ENCODE data around the gene PCDHB14. TPM values are rescaled to one million over a fixed set of nuclear protein-coding genes. Genes with fewer than 3 reads are reported as not detected.
"Not testable (repeated sequence)": the region's sequence is repeated elsewhere in the genome, so short reads cannot be mapped to it uniquely, and the experiment has no call there.

PCDHB14 gene
- total RNA-seq, 1 donor from 2014 or later, result 7.2 TPM

DNA sequence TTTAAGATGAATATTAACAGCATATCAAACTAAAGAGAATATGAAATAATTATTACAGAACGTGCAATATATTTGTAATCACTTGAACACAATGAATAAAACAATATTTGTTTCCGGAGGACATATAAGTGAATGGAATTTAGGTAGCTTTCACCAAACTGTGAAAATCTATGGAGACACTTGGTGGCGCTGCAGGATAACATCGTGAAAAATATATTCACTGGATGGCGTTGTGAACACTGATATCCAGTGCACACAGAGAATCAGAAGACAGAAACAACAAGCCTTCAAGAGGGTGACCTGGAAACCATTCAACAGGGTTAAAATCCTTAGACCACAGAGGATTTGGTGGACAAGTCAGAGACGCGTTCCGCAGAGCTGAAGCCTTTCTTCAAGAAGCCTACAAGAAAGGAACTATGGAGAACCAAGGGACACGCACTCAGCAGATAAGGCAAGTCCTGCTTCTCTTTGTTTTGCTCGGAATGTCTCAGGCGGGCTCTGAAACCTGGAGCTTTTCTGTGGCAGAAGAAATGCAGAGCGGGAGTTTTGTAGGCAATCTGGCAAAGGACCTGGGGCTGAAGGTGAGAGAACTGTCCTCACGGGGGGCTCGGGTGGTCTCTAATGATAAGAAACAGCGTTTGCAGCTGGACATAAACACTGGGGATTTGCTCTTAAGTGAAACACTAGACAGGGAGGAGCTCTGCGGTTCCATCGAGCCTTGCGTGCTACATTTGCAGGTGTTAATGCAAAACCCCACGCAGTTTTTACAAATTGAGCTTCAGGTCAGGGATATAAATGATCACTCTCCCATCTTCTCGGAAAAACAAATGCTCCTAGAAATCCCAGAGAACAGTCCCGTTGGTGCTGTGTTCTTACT is 23.5 kb upstream of the PCDHB14 start, which contains the start of gene PCDHB11:
TSS of gene PCDHB11 (plus strand) at position 269 of the 877 bp plus-strand sequence. CDS start at position 417, 148 bp downstream.
- H3K4me2 ChIP-seq, result no peak within 1 kb of the TSS
- H3K4me3 ChIP-seq, result no peak within 1 kb of the TSS
- H3K27ac Mint-ChIP-seq, result peak within 1 kb of the TSS; percentile 83

GRCh38 chr5:141201126-141201525 is 22.0 kb upstream of the PCDHB14 start:
- H3K36me3 ChIP-seq; H3K79me2 ChIP-seq (ENCODE audit: low read depth); H3K4me3 ChIP-seq; H3K27me3 Mint-ChIP-seq (ENCODE audit: insufficient read depth, low read depth); H2AFZ ChIP-seq (replicated peaks); H3K4me1 Mint-ChIP-seq; H3K27ac ChIP-seq; H3K27ac Mint-ChIP-seq; H3K4me2 ChIP-seq; H3K4me1 ChIP-seq; H3K4me3 Mint-ChIP-seq; H4K20me1 ChIP-seq (ENCODE audit: low read depth); H3K9me3 ChIP-seq (ENCODE audit: low read depth); H3K9ac ChIP-seq; H3F3A ChIP-seq (ENCODE audit: low read depth); DNase-seq (ENCODE audit: low spot score): not testable (repeated sequence)
- peaks cover 30% of the 10 kb centered on the region for H3K27me3 ChIP-seq
- Mint-ChIP-seq H3K36me3 (peaks cover 14% of the 10 kb centered on the region), H3K9me3 (peaks cover 53% of the 10 kb centered on the region)

More for the DNA sequence above, 23.5 kb upstream of the PCDHB14 start, which contains the start of gene PCDHB11:
- Mint-ChIP-seq H3K4me1 (no peaks in the 10 kb centered on the region), H3K9me3 (peaks cover 54% of the 10 kb centered on the region), H3K36me3 (peaks cover 15% of the 10 kb centered on the region), H3K4me3 (peak within 1 kb of the TSS; percentile 60), H3K27me3 (ENCODE audit: insufficient read depth, low read depth) (peaks cover 8% of the 10 kb centered on the region)
- Histone ChIP-seq H3K9ac (no peak within 1 kb of the TSS), H3K27me3 (peaks cover 30% of the 10 kb centered on the region), H2AFZ (replicated peaks) (no peak within 1 kb of the TSS), H3F3A (ENCODE audit: low read depth) (no peaks in the 10 kb centered on the region), H3K27ac (no peak within 1 kb of the TSS), H3K9me3 (ENCODE audit: low read depth) (peaks cover 17% of the 10 kb centered on the region), H3K4me1 (no peaks in the 10 kb centered on the region), H3K79me2 (ENCODE audit: low read depth) (no peaks in the 10 kb centered on the region), H3K36me3 (peaks cover 11% of the 10 kb centered on the region), H4K20me1 (ENCODE audit: low read depth) (no peaks in the 10 kb centered on the region)
- TF ChIP-seq EZH2phosphoT487 (IDR thresholded peaks at IDR 0.05) (no peak), CTCF (IDR thresholded peaks at IDR 0.05) (peak; percentile 59)
- peak; percentile 53 for DNase-seq (ENCODE audit: low spot score)

DNA sequence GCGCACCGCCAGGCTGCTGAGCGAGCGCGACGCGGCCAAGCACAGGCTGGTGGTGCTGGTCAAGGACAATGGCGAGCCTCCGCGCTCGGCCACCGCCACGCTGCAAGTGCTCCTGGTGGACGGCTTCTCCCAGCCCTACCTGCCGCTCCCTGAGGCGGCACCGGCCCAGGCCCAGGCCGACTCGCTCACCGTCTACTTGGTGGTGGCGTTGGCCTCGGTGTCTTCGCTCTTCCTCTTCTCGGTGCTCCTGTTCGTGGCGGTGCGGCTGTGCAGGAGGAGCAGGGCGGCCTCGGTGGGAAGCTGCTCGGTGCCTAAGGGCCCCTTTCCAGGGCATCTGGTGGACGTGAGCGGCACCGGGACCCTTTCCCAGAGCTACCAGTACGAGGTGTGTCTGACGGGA is 21.5 kb upstream of the PCDHB14 start:
- H3K9me3 Mint-ChIP-seq, result peaks cover 50% of the 10 kb centered on the region
- not testable (repeated sequence) for H3K36me3 ChIP-seq; H3K4me2 ChIP-seq; H4K20me1 ChIP-seq (ENCODE audit: low read depth); H3F3A ChIP-seq (ENCODE audit: low read depth); H3K4me1 ChIP-seq; H3K9ac ChIP-seq; H3K4me3 ChIP-seq; H3K4me3 Mint-ChIP-seq; DNase-seq (ENCODE audit: low spot score); H3K27ac ChIP-seq; H3K4me1 Mint-ChIP-seq; H3K27ac Mint-ChIP-seq; H2AFZ ChIP-seq (replicated peaks); H3K79me2 ChIP-seq (ENCODE audit: low read depth); H3K27me3 Mint-ChIP-seq (ENCODE audit: insufficient read depth, low read depth); H3K9me3 ChIP-seq (ENCODE audit: low read depth)
- H3K27me3 ChIP-seq, result peaks cover 30% of the 10 kb centered on the region
- H3K36me3 Mint-ChIP-seq, result peaks cover 12% of the 10 kb centered on the region

DNA sequence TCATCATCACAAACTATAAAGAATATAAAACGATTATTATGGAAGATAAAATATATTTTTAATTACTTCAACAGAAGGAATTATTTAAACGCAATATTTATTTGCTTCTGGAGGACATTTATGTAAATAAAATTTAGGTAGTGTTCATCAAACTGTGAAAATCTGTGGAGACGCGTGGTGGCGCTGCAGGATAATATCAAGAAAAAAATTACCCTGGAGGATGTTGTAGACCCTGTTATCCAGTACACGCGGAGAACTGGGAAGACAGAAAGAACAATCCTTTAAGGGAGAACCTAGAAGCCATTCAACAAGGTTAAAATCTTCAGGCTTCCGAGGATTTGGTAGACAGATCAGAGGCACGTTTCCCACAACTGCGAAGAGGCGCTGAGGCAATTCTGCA is 14.7 kb upstream of the PCDHB14 start, which contains the start of gene PCDHB12:
TSS of gene PCDHB12 (plus strand) at position 242 of the 400 bp plus-strand sequence. CDS start 189 bp downstream, outside the sequence.
- Histone ChIP-seq H3K79me2 (ENCODE audit: low read depth) (no peaks in the 10 kb centered on the region), H3K27ac (no peak within 1 kb of the TSS), H3K9ac (no peak within 1 kb of the TSS), H3K4me2 (no peak within 1 kb of the TSS), H3K9me3 (ENCODE audit: low read depth) (no peaks in the 10 kb centered on the region), H4K20me1 (ENCODE audit: low read depth) (no peaks in the 10 kb centered on the region), H3K4me1 (no peaks in the 10 kb centered on the region), H3K27me3 (no peaks in the 10 kb centered on the region), H3F3A (ENCODE audit: low read depth) (no peaks in the 10 kb centered on the region), H3K36me3 (no peaks in the 10 kb centered on the region), H2AFZ (replicated peaks) (no peak within 1 kb of the TSS), H3K4me3 (no peak within 1 kb of the TSS)
- DNase-seq (ENCODE audit: low spot score), result peak; percentile 22
- Mint-ChIP-seq H3K4me1 (no peaks in the 10 kb centered on the region), H3K9me3 (peaks cover 46% of the 10 kb centered on the region), H3K36me3 (peaks cover 8% of the 10 kb centered on the region), H3K27ac (no peak within 1 kb of the TSS), H3K27me3 (ENCODE audit: insufficient read depth, low read depth) (no peaks in the 10 kb centered on the region), H3K4me3 (no peak within 1 kb of the TSS)
- TF ChIP-seq CTCF (IDR thresholded peaks at IDR 0.05) (peak; percentile 47), EZH2 (IDR thresholded peaks at IDR 0.05) (no peak)

- H3K27ac Mint-ChIP-seq; H3K79me2 ChIP-seq (ENCODE audit: low read depth); H3K9ac ChIP-seq; H3K36me3 ChIP-seq; H3K4me3 Mint-ChIP-seq; H3K9me3 ChIP-seq (ENCODE audit: low read depth); H3K27ac ChIP-seq; H3K4me1 ChIP-seq; H3K4me1 Mint-ChIP-seq; H4K20me1 ChIP-seq (ENCODE audit: low read depth); DNase-seq (ENCODE audit: low spot score); H3K27me3 Mint-ChIP-seq (ENCODE audit: insufficient read depth, low read depth); H3K27me3 ChIP-seq; H3K4me2 ChIP-seq; H2AFZ ChIP-seq (replicated peaks); H3K4me3 ChIP-seq; H3F3A ChIP-seq (ENCODE audit: low read depth): not testable (repeated sequence)
- peaks cover 14% of the 10 kb centered on the region for H3K36me3 Mint-ChIP-seq
- peaks cover 53% of the 10 kb centered on the region for H3K9me3 Mint-ChIP-seq
These were observed 12.9 kb upstream of the PCDHB14 start for GRCh38 chr5:141210281-141210680.

DNA sequence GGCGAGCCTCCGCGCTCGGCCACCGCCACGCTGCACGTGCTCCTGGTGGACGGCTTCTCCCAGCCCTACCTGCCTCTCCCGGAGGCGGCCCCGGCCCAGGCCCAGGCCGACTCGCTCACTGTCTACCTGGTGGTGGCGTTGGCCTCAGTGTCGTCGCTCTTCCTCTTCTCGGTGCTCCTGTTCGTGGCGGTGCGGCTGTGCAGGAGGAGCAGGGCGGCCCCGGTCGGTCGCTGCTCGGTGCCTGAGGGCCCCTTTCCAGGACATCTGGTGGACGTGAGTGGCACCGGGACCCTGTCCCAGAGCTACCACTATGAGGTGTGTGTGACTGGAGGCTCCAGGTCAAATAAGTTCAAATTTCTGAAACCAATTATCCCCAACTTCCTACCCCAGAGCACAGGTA is 12.3 kb upstream of the PCDHB14 start:
- not testable (repeated sequence) for H3K27ac ChIP-seq; H3K9me3 ChIP-seq (ENCODE audit: low read depth); DNase-seq (ENCODE audit: low spot score); H3K27me3 ChIP-seq; H3K4me2 ChIP-seq; H2AFZ ChIP-seq (replicated peaks); H3K79me2 ChIP-seq (ENCODE audit: low read depth); H3K9ac ChIP-seq; H3K36me3 ChIP-seq; H3K4me1 Mint-ChIP-seq; H4K20me1 ChIP-seq (ENCODE audit: low read depth); H3K4me3 ChIP-seq; H3K4me3 Mint-ChIP-seq; H3F3A ChIP-seq (ENCODE audit: low read depth); H3K27me3 Mint-ChIP-seq (ENCODE audit: insufficient read depth, low read depth); H3K27ac Mint-ChIP-seq; H3K4me1 ChIP-seq
- Mint-ChIP-seq H3K9me3 (peaks cover 51% of the 10 kb centered on the region), H3K36me3 (peaks cover 13% of the 10 kb centered on the region)

Data from neural progenitor cell (in vitro differentiated cells).